Measurements from ENCODE around the gene TGFB2. TPM values are rescaled to one million over a fixed set of nuclear protein-coding genes. Genes with fewer than 3 reads are reported as not detected.

TGFB2 gene
- total and polyA plus RNA-seq, 2 experiments from 2014 or later = 0.31 to 1.4 TPM

- DNase-seq (ENCODE audit: low spot score) (no peak), ATAC-seq (no peak)
- Histone ChIP-seq H3F3A (replicated peaks; ENCODE audit: low read depth) (no peaks in the 10 kb centered on the region), H3K4me2 (no peak overlapping the region), H3K79me2 (replicated peaks; ENCODE audit: insufficient read depth) (no peaks in the 10 kb centered on the region), H3K27me3 (ENCODE audit: insufficient read depth) (no peaks in the 10 kb centered on the region), H2AFZ (no peak overlapping the region), H3K36me3 (ENCODE audit: insufficient read depth) (no peaks in the 10 kb centered on the region), H4K20me1 (replicated peaks; ENCODE audit: insufficient read depth) (no peaks in the 10 kb centered on the region), H3K4me1 (ENCODE audit: insufficient read depth) (no peaks in the 10 kb centered on the region), H3K27ac (ENCODE audit: low read depth) (no peak overlapping the region), H3K9me2 (ENCODE audit: insufficient read depth) (no peaks in the 10 kb centered on the region), H3K4me3 (no peak overlapping the region)
- Mint-ChIP-seq H3K27ac (no peak overlapping the region), H3K36me3 (ENCODE audit: low read depth) (no peaks in the 10 kb centered on the region), H3K9me3 (no peaks in the 10 kb centered on the region), H3K4me3 (no peak overlapping the region), H3K27me3 (ENCODE audit: insufficient read depth, low read depth, poor library complexity) (no peaks in the 10 kb centered on the region), H3K4me1 (no peaks in the 10 kb centered on the region; the same call in 1 of the 3 replicates)
- TF ChIP-seq POLR2AphosphoS5 (IDR thresholded peaks at IDR 0.05; ENCODE audit: low read depth) (no peak), NANOG (IDR thresholded peaks at IDR 0.05; ENCODE audit: borderline replicate concordance) (no peak), CREB1 (CRISPR knock-in tag; IDR thresholded peaks at IDR 0.05; ENCODE audit: low read depth) (no peak), ZNF331 (CRISPR knock-in tag; IDR thresholded peaks at IDR 0.05; ENCODE audit: low read depth) (no peak), EZH2 (IDR thresholded peaks at IDR 0.05; ENCODE audit: low read depth, unreplicated experiment) (no peak), ZNF114 (CRISPR knock-in tag; IDR thresholded peaks at IDR 0.05) (no peak)
- TF ChIP-seq, protein P1, sequence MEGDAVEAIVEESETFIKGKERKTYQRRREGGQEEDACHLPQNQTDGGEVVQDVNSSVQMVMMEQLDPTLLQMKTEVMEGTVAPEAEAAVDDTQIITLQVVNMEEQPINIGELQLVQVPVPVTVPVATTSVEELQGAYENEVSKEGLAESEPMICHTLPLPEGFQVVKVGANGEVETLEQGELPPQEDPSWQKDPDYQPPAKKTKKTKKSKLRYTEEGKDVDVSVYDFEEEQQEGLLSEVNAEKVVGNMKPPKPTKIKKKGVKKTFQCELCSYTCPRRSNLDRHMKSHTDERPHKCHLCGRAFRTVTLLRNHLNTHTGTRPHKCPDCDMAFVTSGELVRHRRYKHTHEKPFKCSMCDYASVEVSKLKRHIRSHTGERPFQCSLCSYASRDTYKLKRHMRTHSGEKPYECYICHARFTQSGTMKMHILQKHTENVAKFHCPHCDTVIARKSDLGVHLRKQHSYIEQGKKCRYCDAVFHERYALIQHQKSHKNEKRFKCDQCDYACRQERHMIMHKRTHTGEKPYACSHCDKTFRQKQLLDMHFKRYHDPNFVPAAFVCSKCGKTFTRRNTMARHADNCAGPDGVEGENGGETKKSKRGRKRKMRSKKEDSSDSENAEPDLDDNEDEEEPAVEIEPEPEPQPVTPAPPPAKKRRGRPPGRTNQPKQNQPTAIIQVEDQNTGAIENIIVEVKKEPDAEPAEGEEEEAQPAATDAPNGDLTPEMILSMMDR (conservative IDR thresholded peaks at IDR 0.05; ENCODE audit: low read depth in 2 of 2) = no peak
- TF ChIP-seq, protein P2, sequence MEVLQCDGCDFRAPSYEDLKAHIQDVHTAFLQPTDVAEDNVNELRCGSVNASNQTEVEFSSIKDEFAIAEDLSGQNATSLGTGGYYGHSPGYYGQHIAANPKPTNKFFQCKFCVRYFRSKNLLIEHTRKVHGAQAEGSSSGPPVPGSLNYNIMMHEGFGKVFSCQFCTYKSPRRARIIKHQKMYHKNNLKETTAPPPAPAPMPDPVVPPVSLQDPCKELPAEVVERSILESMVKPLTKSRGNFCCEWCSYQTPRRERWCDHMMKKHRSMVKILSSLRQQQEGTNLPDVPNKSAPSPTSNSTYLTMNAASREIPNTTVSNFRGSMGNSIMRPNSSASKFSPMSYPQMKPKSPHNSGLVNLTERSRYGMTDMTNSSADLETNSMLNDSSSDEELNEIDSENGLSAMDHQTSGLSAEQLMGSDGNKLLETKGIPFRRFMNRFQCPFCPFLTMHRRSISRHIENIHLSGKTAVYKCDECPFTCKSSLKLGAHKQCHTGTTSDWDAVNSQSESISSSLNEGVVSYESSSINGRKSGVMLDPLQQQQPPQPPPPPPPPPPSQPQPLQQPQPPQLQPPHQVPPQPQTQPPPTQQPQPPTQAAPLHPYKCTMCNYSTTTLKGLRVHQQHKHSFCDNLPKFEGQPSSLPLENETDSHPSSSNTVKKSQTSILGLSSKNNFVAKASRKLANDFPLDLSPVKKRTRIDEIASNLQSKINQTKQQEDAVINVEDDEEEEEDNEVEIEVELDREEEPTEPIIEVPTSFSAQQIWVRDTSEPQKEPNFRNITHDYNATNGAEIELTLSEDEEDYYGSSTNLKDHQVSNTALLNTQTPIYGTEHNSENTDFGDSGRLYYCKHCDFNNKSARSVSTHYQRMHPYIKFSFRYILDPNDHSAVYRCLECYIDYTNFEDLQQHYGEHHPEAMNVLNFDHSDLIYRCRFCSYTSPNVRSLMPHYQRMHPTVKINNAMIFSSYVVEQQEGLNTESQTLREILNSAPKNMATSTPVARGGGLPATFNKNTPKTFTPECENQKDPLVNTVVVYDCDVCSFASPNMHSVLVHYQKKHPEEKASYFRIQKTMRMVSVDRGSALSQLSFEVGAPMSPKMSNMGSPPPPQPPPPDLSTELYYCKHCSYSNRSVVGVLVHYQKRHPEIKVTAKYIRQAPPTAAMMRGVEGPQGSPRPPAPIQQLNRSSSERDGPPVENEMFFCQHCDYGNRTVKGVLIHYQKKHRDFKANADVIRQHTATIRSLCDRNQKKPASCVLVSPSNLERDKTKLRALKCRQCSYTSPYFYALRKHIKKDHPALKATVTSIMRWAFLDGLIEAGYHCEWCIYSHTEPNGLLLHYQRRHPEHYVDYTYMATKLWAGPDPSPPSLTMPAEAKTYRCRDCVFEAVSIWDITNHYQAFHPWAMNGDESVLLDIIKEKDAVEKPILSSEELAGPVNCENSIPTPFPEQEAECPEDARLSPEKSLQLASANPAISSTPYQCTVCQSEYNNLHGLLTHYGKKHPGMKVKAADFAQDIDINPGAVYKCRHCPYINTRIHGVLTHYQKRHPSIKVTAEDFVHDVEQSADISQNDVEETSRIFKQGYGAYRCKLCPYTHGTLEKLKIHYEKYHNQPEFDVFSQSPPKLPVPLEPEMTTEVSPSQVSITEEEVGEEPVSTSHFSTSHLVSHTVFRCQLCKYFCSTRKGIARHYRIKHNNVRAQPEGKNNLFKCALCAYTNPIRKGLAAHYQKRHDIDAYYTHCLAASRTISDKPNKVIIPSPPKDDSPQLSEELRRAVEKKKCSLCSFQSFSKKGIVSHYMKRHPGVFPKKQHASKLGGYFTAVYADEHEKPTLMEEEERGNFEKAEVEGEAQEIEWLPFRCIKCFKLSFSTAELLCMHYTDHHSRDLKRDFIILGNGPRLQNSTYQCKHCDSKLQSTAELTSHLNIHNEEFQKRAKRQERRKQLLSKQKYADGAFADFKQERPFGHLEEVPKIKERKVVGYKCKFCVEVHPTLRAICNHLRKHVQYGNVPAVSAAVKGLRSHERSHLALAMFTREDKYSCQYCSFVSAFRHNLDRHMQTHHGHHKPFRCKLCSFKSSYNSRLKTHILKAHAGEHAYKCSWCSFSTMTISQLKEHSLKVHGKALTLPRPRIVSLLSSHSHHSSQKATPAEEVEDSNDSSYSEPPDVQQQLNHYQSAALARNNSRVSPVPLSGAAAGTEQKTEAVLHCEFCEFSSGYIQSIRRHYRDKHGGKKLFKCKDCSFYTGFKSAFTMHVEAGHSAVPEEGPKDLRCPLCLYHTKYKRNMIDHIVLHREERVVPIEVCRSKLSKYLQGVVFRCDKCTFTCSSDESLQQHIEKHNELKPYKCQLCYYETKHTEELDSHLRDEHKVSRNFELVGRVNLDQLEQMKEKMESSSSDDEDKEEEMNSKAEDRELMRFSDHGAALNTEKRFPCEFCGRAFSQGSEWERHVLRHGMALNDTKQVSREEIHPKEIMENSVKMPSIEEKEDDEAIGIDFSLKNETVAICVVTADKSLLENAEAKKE (CRISPR knock-in tag; IDR thresholded peaks at IDR 0.05) = no peak
Observed at GRCh38 chr1:218473522-218473921, 128.4 kb downstream of the TGFB2 start.

Data from GM23338 (cell line).